HG02870 (cell line): ENCODE measurements around the gene TYROBP.
A peak's percentile ranks its signal among the peaks of the same experiment; 100 is the strongest.
"Not testable (repeated sequence)": the region's sequence is repeated elsewhere in the genome, so short reads cannot be mapped to it uniquely, and the experiment has no call there.

Experiments used
- ATAC-seq: cut with Tn5 transposase; IDR thresholded peaks from one replicate; pipeline ENCODE4 v1.9.1; 2021; ENCODE audit warnings: mild to moderate bottlenecking, moderate library complexity; ENCODE audit not compliant: unreplicated experiment

Gene TYROBP

DNA sequence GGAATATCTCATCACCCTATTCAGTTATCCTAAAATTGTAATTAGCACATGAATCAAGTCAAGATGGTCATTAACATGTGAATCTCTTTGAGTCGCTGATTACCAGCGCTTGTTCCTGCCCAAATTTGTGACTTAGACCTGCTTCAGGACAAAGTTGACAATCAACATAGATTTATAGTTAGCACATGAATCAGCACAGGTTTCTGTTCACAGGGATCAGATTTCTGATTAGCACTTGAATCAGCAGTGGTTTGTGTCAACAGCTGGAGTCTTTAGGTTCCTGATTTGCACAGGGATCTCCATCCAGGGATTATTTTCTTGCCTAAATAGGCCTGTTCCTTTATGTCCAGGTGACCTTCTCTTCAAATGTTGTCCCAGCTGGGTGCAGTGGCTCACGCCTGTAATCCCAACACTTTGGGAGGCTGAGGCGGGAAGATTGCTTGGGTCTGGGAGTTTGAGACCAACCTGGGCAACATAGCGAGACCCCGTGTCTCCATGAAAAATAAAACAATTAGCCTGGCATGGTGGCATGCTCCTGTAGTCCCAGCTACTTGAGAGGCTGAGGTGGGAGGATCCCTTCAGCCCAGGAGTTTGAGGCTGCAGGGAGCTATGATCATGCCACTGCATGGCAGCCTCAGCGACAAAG is 24.3 kb upstream of the TYROBP start:
- ATAC-seq, result no peak

DNA sequence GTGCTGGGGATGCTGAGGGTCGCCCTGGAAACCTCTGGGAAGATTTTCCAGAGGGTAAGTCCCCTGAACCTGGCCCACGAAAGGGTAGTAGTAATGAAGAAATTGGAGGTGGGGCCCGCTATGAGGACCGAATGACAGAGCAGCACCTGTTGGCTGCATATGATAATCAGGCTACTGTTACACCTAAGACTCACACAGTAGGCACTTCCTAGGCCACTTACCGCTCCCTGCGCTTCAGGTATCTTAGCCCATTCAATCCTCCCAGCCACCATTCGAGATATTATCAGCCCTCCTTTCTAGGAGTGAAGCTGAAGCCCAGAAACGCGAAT is 23.7 kb upstream of the TYROBP start:
- ATAC-seq, result no peak

DNA sequence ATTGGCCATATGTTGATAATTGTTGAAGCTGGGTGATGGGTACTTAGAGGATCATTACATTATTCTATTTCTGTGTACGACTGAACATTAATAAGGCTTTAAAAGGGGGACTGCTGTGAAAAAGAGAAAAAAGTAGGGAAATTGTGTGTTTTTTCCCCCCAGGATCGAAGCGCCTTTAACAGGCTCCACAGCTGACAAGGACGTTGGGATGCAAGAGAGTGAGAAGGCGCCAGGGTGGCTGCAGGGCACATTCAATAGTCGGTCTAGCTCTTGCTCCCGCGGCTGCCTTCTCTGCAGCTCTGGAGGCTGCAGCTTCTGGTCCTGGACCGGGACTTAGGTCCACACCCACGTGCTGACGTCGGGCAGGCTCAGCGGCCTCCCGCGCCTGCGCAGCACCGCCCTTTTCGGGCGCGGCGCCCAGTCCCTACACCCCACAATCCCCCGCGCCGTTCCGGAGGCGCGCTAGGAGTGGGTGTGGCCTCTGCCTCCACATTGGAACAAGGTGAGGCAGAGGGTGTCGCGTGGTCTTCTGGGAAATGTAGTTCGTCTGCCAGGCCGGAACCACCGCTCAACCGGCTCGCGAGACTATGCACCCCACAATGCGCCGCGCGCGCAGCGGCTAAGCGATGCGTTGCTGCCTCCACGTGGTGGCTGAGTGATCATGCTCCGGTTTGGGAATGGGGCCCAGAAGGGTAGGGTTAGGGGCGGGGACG is 23.2 kb upstream of the TYROBP start:
- ATAC-seq, result peak; percentile 93

DNA sequence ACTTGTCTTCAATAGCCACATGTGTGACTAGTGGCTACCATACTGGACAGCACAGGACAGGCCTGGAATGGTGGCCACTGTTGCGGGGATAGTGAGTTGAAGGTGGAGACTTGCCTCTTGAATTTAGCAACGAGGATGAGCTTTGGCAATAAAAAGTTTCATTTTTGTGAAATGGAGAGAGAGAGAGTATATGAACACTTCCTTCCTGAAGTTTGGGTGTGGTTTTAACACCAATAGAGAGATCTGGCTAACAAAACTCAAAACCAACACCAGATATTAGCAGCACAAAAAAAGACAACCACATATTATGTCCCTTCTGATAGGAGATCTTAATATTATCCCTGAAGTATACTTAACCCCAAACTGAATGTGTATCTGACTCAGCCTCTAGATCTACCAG is 21.8 kb upstream of the TYROBP start:
- no peak for ATAC-seq

GRCh38 chr19:35928507-35928906 is 20.4 kb upstream of the TYROBP start:
- ATAC-seq, result no peak

DNA sequence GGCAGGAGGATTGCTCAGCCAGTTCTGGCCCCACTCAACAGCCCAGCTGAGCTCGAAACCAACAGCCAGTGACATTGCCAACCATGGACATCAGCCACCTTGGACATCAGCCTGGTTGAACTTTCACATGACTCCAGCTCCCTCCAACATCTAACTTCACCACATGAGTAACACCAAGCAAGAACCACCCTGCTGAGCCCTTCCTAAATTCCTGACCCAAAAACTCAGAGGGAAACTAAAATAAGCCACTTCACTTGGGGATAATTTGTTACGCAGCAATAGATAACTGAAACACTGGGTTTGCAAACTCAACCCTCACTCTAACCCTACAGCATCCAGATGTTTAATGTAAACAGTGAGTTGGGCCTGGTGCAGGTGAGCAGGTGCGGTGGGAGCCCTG is 17.4 kb upstream of the TYROBP start:
- ATAC-seq, result no peak

DNA sequence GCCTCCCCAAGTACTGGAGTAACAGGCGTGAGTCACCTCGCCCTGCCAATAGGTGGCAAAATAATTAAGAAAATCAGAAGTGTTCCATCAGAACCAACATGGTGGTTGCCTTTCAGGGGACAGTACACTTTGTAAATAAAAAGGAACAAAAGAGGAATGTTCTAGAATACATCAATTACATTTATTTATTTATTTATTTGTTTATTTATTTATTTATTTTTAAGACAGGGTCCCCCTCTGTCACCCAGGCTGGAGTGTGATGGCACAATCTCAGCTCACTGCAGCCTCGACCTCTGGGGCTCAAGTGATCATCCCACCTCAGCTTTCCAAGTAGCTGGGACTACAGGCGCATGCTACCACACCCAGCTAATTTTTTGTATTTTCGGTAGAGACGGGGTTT is 12.9 kb upstream of the TYROBP start:
- no peak for ATAC-seq

DNA sequence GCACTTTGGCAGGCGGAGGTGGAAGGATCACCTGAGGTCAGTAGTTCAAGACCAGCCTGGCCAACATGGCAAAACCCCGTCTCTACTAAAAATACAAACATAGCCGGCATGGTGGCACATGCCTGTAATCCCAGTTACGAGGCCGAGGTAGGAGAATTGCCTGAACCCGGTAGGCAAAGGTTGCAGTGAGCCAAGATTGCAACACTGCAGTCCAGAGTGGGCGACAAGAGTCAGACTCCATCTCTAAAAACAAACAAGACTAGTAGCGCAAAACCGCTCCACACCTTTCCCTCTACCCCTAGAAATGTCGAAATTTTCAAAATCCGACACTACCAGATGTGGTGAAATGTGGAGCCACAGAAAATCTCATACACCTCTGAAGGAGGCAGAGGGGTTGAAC is 11.2 kb upstream of the TYROBP start:
- no peak for ATAC-seq

DNA sequence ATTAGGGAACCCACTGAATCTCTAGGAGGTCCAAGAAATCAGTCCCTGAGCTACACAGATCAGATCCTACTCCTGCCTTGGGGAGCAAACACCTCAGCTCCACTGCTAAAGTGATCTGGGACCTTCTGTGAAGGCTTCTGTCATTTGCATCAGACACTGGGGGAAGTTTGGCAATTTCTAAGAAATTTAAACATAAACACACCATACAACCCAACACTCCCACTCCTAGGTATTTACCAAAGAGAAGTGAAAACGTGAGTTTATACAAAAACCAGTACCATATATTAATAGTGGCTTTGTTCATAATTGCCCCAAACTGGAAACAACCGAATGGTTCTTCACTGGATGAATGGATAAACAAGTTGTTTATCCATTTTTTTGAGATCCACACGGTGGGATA is 7.3 kb upstream of the TYROBP start:
- ATAC-seq, result no peak

- no peak for ATAC-seq
These were observed 5.5 kb upstream of the TYROBP start for GRCh38 chr19:35913589-35913988.

DNA sequence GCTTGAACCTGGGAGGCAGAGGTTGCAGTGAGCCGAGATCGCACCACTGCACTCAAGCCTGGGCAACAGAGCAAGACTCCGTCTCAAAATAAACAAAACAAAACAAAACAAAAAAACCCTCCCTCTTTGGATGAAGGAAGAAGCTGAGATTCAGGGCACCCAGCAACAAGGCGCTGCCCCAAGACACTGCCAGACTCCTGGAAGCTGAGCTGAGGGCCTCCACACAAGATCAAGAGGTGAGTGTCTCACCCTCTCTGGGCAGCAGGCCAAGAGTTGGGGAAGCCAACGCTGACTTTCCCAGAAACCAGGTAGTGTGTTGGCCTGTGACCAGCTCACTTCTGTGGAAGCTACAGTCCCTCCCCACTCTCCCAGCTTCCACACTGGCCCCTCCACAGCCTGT is 3.7 kb upstream of the TYROBP start:
- no peak for ATAC-seq

GRCh38 chr19:35911173-35911572 is 3.1 kb upstream of the TYROBP start:
- ATAC-seq, result no peak

DNA sequence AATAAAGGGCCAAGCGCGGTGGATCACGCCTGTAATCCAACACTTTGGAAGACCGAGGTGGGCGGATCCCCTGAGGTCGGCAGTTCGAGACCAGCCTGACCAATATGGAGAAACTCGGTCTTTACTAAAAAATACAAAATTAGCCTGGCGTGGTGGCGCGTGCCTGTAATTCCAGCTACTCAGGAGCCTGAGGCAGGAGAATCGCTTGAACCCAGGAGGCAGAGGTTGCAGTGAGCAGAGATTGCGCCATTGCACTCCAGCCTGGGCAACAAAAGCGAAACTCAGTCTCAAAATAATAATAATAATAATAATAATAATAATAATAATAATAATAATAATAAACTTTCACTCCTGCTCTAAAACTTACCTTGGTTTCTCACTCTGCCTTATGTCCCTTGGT is 2.3 kb upstream of the TYROBP start:
- ATAC-seq, result not testable (repeated sequence)

GRCh38 chr19:35909684-35910035 is 1.6 kb upstream of the TYROBP start:
- ATAC-seq, result no peak

DNA sequence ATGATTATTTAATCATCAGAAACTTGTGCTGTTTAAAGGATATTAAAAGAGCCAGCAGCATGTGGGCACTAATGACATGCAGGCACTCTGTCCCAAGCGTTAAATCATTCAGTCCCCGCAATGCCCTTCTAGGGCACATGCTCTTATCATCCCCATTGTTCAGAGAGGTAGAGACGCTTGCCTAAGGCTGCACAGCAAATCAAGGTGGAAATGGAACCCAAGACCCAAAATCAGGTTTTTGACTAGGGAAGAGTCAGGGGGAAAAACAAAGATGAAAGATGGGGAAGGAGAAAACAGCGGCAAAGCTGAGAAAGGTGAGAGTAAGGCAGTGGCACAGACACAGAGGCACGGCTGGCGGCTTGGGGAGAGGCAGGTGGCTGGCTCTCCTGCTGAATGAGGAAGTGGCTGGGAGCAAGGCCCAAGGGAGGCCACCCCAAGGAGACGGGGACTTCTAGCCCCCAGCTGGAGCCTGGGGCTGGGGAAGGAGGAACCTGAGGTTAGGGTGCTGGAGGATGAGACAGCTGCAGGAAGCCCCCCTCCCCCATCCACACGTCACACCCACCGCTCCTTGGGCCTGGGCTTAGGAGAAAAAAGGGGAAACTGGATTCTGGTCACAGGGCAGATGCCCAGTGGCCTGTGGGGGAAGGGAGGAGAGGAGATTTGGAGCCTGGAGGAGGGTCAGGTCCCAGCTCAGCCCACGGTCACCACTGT is 1.0 kb upstream of the TYROBP start:
- ATAC-seq, result no peak

DNA sequence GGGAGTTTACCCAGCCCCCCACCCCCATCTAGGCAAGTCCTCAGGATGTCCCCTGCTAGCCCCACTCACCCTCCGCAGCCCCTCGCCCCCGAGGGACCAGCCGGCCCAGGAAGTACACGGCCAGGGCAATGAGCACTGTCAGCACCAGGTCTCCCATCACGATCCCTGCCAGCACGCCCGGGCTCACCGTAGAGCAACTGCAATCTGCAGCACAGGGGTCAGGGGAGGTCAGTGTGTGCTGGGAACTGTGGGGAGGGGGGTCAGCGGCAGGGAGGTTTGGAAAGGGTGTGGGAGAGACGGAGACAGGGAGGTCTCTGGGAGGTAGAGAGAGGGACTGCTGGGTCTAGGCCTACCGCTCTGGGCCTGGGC is 734 bp downstream of the TYROBP start:
- no peak for ATAC-seq

- no peak for ATAC-seq
These were observed 2.8 kb downstream of the TYROBP start for GRCh38 chr19:35905178-35905727.

- ATAC-seq, result no peak
These were observed 3.6 kb downstream of the TYROBP start for GRCh38 chr19:35904311-35905068.

GRCh38 chr19:35903550-35904179 is 4.4 kb downstream of the TYROBP start:
- no peak for ATAC-seq

DNA sequence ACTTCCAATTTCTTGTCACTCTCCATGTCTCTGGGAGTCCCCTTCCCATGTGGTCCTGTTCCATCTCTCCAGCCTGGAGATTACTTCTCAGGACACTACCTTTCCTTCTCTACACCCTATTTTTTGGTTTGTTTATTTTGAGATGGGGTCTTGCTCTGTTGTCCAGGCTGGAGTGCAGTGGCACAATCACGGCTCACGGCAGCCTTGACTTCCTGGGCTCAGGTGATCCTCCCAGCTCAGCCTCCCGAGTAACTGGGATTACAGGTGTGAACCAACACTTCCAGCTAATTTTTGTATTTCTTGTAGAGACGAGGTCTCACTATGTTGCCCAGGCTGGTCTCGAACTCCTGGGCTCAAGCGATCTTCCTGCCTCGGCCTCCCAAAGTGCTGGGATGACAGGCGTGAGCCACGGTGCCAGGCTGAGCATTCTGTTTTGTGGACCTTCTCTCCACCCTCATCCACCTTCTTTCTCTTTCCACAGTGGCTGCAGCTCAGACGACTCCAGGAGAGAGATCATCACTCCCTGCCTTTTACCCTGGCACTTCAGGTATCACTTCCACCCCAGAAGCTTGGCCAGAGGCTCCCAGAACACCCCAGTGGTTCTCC is 5.1 kb downstream of the TYROBP start:
- ATAC-seq, result no peak
